H1 (cell line): ENCODE results near the gene KRTCAP2. TPM values are rescaled to one million over a fixed set of nuclear protein-coding genes. Genes with fewer than 3 reads are reported as not detected.
A peak's percentile ranks its signal among the peaks of the same experiment; 100 is the strongest.

Experiments
- MAX ChIP-seq: IDR thresholded peaks from 2 replicates; pipeline ENCODE4 v1.6.1; 2012; ENCODE audit warnings: inconsistent platforms
- RNF2 ChIP-seq: fragments of 200-900, 300-1000 bp; sonication (generic); IDR thresholded peaks from 2 replicates; pipeline ENCODE4 v1.7.1; 2016; ENCODE audit warnings: borderline replicate concordance, low read depth, mild to moderate bottlenecking, antibody characterized with exemption, low read length; ENCODE audit not compliant: poor library complexity, severe bottlenecking; ENCODE audit errors: missing control alignments
- TBP ChIP-seq: IDR thresholded peaks from 2 replicates; pipeline ENCODE4 v1.6.1; 2011; ENCODE audit warnings: low read depth, low read length, improper control_type of control experiment
- polyA plus RNA-seq, 7 experiments: library from polyadenylated mRNA; depleted of rRNA in 3 of 7; stranded (reverse) in 5 of 7; unstranded in 2 of 7; fragments of >200 nt in 5 of 7; fragments of 200-250 nt in 2 of 7; gene quantifications; 1 replicate in 5 of 7; 2 replicates in 1 of 7; 4 replicates in 1 of 7; pipeline versions ENCODE4 v1.2.1 to v1.2.3, GENCODE V29; 2011 to 2013; ENCODE audit warnings: missing spikeins in 2 of 7, mixed read lengths in 2 of 7
- total RNA-seq: library from RNA; stranded (reverse); fragmentation: NEBNext Ultra II Directional; extraction: Animal tissue kit (Norgen Biotek cat#: 25700); gene quantifications from 2 replicates; pipeline ENCODE4 v1.2.1, GENCODE V29; 2021

The KRTCAP2 gene
- total and polyA plus RNA-seq, 2 of the 8 experiments (the other 6 are each of a cell fraction or from before 2014, with no cell fraction given) = 146 to 317 TPM

DNA sequence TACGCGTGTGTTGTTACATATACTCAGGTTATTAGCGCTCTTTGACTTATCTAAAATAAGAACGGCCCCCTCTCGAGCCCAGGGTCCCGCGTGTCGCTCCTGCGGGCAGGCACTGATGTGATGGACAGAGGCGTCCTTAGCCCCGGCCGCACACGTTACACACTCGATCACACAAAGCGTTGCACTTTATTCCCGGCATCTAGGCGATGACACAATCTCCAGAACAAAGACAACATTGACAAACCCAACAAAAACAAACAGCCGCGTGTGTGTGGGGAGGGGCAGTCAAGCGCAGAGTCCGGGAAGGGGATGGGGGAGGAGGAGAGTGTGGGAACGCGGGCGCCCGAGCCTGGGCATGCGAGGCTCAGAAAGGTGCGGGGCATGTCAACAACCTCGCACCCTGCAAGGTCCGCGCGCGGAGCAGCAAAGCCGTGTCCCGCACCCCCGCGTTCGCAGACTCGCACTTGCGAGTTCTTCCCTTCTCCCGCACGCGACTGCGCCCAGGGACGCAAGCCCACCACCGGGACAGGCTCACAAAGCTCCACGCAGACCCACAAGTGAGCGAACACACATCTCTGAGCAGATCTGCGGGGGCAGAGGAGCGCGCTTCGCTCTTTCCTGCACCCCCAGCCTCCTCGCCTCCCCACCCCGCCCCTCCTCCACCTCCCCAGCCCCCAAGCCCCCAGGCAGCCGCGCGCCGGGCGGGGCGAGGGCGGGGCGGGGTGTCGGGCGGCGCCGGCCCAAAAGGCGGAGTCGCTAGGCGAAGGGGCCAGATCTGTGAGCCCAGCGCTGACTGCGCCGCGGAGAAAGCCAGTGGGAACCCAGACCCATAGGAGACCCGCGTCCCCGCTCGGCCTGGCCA, 45.8 kb downstream of the KRTCAP2 start, which contains the start of gene EFNA1 (continued):
- TF ChIP-seq RNF2 = peak; percentile 37
- TF ChIP-seq MAX = peak; percentile 57; the same call in 1 of the 2 replicates
- no peak for TF ChIP-seq TBP
- TF ChIP-seq, all 59 proteins: peak for 6
